ENCODE data around the gene SHKBP1.
"Not testable (repeated sequence)": the region's sequence is repeated elsewhere in the genome, so short reads cannot be mapped to it uniquely, and the experiment has no call there.

SHKBP1 gene

GRCh38 chr19:40555978-40556689 lies 20.5 kb upstream of the SHKBP1 start:
- DNase-seq (ENCODE audit: low read depth, low spot score): no peak

- no peak for DNase-seq (ENCODE audit: low read depth, low spot score)
Observed at GRCh38 chr19:40556953-40557530, 19.6 kb upstream of the SHKBP1 start.

GRCh38 chr19:40559394-40559793 lies 17.3 kb upstream of the SHKBP1 start:
- DNase-seq (ENCODE audit: low read depth, low spot score): no peak

GRCh38 chr19:40560092-40560507 lies 16.6 kb upstream of the SHKBP1 start:
- no peak for DNase-seq (ENCODE audit: low read depth, low spot score)

- no peak for DNase-seq (ENCODE audit: low read depth, low spot score)
Observed at GRCh38 chr19:40561947-40562346, 14.7 kb upstream of the SHKBP1 start.

GRCh38 chr19:40564535-40564934 lies 12.1 kb upstream of the SHKBP1 start:
- DNase-seq (ENCODE audit: low read depth, low spot score): not testable (repeated sequence)

- DNase-seq (ENCODE audit: low read depth, low spot score): no peak
Observed at GRCh38 chr19:40565355-40565754, 11.3 kb upstream of the SHKBP1 start.

- no peak for DNase-seq (ENCODE audit: low read depth, low spot score)
Observed at GRCh38 chr19:40565910-40566495, 10.7 kb upstream of the SHKBP1 start.

GRCh38 chr19:40567040-40567749 lies 9.5 kb upstream of the SHKBP1 start:
- DNase-seq (ENCODE audit: low read depth, low spot score): no peak

- DNase-seq (ENCODE audit: low read depth, low spot score): no peak
Observed at GRCh38 chr19:40567750-40568494, 8.8 kb upstream of the SHKBP1 start.

- peak; percentile 98 for DNase-seq (ENCODE audit: low read depth, low spot score)
Observed at GRCh38 chr19:40570313-40571004, 6.2 kb upstream of the SHKBP1 start.

- DNase-seq (ENCODE audit: low read depth, low spot score): no peak
Observed at GRCh38 chr19:40571005-40571318, 5.7 kb upstream of the SHKBP1 start.

GRCh38 chr19:40571831-40572495 lies 4.7 kb upstream of the SHKBP1 start:
- no peak for DNase-seq (ENCODE audit: low read depth, low spot score)

GRCh38 chr19:40575326-40575725 lies 1.3 kb upstream of the SHKBP1 start:
- no peak for DNase-seq (ENCODE audit: low read depth, low spot score)

GRCh38 chr19:40576151-40576584 lies 505 bp upstream of the SHKBP1 start:
- no peak for DNase-seq (ENCODE audit: low read depth, low spot score)

- DNase-seq (ENCODE audit: low read depth, low spot score): no peak
Observed at GRCh38 chr19:40578442-40578908, 1.8 kb downstream of the SHKBP1 start.

GRCh38 chr19:40580619-40581018 lies 3.9 kb downstream of the SHKBP1 start:
- DNase-seq (ENCODE audit: low read depth, low spot score): no peak

- DNase-seq (ENCODE audit: low read depth, low spot score): no peak
Observed at GRCh38 chr19:40581531-40581930, 4.9 kb downstream of the SHKBP1 start.

GRCh38 chr19:40582467-40582866 lies 5.8 kb downstream of the SHKBP1 start:
- DNase-seq (ENCODE audit: low read depth, low spot score): no peak

GRCh38 chr19:40583283-40583682 lies 6.6 kb downstream of the SHKBP1 start:
- DNase-seq (ENCODE audit: low read depth, low spot score): no peak

- DNase-seq (ENCODE audit: low read depth, low spot score): no peak
Observed at GRCh38 chr19:40584007-40584406, 7.3 kb downstream of the SHKBP1 start.

Data from smooth muscle cell of the brain vasculature (primary cell).